Measurements from ENCODE around the gene CFAP100. TPM values are rescaled to one million over a fixed set of nuclear protein-coding genes. Genes with fewer than 3 reads are reported as not detected.
A peak's percentile ranks its signal among the peaks of the same experiment; 100 is the strongest.

The CFAP100 gene
- total RNA-seq, 3 donors from 2014 or later, result not detected

DNA sequence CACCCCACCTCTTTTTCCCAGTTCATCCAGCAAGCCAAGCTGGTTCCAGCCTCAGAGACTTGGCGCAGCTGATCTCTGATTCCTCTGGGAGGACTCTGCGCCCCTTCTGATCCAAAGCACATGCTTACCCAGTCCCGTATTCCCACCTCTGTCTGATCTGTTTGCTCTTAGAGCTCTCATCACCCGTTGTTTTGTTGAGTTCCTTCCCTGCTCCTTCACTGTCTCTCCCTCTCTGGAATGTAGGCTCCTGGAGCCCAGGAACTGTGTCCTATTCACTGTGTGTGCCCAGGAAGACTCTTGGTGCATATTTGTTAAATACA lies 82.3 kb downstream of the CFAP100 start:
- Mint-ChIP-seq H3K36me3 (ENCODE audit: insufficient read depth) (peaks cover 11% of the 10 kb centered on the region), H3K4me3 (peak overlapping the region; percentile 70), H3K27me3 (ENCODE audit: low read depth) (no peaks in the 10 kb centered on the region), H3K4me1 (ENCODE audit: low read depth) (peaks cover 33% of the 10 kb centered on the region), H3K9me3 (no peaks in the 10 kb centered on the region)
- DNase-seq, result no peak
- no peak for ATAC-seq

GRCh38 chr3:126478581-126479310 lies 84.0 kb downstream of the CFAP100 start:
- no peaks in the 10 kb centered on the region for H3K9me3 Mint-ChIP-seq
- ATAC-seq, result no peak

GRCh38 chr3:126479642-126480041 lies 84.9 kb downstream of the CFAP100 start:
- Mint-ChIP-seq H3K4me3 (no peak overlapping the region), H3K27me3 (ENCODE audit: low read depth) (no peaks in the 10 kb centered on the region), H3K4me1 (ENCODE audit: low read depth) (peaks cover 7% of the 10 kb centered on the region)

More at GRCh38 chr3:126478581-126479310, 84.0 kb downstream of the CFAP100 start:
- no peaks in the 10 kb centered on the region for H3K27me3 Mint-ChIP-seq (ENCODE audit: low read depth)
- no peak overlapping the region for H3K4me3 Mint-ChIP-seq
- peaks cover under 1% of the 10 kb centered on the region for H3K36me3 Mint-ChIP-seq (ENCODE audit: insufficient read depth)
- H3K4me1 Mint-ChIP-seq (ENCODE audit: low read depth), result peaks cover 16% of the 10 kb centered on the region
- DNase-seq, result no peak

GRCh38 chr3:126480206-126480605 lies 85.5 kb downstream of the CFAP100 start:
- DNase-seq (no peak), ATAC-seq (no peak)
- H3K4me1 Mint-ChIP-seq (ENCODE audit: low read depth), result peaks cover 5% of the 10 kb centered on the region
- no peak overlapping the region for H3K4me3 Mint-ChIP-seq
- no peaks in the 10 kb centered on the region for H3K36me3 Mint-ChIP-seq (ENCODE audit: insufficient read depth)
- H3K9me3 Mint-ChIP-seq, result no peaks in the 10 kb centered on the region
- no peaks in the 10 kb centered on the region for H3K27me3 Mint-ChIP-seq (ENCODE audit: low read depth)

More at GRCh38 chr3:126479642-126480041, 84.9 kb downstream of the CFAP100 start:
- no peaks in the 10 kb centered on the region for H3K36me3 Mint-ChIP-seq (ENCODE audit: insufficient read depth)
- no peaks in the 10 kb centered on the region for H3K9me3 Mint-ChIP-seq
- ATAC-seq (no peak), DNase-seq (no peak)

- Mint-ChIP-seq H3K4me3 (no peak overlapping the region), H3K4me1 (ENCODE audit: low read depth) (peaks cover 5% of the 10 kb centered on the region), H3K27me3 (ENCODE audit: low read depth) (no peaks in the 10 kb centered on the region), H3K36me3 (ENCODE audit: insufficient read depth) (no peaks in the 10 kb centered on the region), H3K9me3 (no peaks in the 10 kb centered on the region)
- ATAC-seq (no peak), DNase-seq (no peak)
These were observed 86.2 kb downstream of the CFAP100 start for GRCh38 chr3:126480861-126481260.

GRCh38 chr3:126481808-126482502 lies 87.2 kb downstream of the CFAP100 start:
- no peaks in the 10 kb centered on the region for H3K36me3 Mint-ChIP-seq (ENCODE audit: insufficient read depth)
- no peak overlapping the region for H3K4me3 Mint-ChIP-seq
- ATAC-seq (no peak), DNase-seq (no peak)
- H3K27me3 Mint-ChIP-seq (ENCODE audit: low read depth), result no peaks in the 10 kb centered on the region
- peaks cover 9% of the 10 kb centered on the region for H3K4me1 Mint-ChIP-seq (ENCODE audit: low read depth)
- H3K9me3 Mint-ChIP-seq, result no peaks in the 10 kb centered on the region

DNA sequence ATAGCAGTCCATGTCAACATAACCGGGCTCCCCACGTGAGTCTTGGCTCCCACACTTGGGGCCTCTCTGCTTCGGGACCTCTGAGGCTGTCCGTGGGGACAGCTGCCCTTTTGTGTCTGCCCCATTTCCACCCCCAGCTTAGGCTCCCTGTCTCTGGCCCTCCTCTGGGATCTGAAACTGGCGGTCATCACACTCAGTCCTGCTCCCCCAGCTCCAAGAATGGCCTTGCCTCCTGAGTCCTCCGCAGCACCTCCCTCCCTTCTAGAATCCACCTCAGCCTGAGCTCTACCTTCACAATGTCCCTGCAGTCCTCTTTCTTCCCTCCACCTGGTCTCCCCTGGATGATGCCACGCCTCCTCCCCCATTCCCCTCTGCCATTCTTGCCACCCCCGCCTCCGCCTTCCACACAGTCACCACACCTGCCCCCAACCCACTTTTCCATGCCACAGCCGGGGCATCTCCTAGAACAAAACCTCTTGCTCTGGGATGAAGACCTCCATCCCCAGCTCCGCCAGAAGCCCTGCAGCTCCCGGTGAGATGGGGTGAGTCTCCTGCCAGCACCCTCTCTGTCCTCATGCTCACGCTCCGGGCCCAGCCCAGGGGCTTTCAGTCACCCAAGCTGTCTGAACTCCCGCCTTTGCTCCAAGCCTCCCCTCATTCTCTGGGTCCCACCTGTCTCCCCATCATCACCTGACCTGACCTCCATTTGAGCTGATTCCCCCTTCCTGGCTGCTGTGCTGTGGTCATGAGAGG lies 88.0 kb downstream of the CFAP100 start:
- no peak overlapping the region for H3K4me3 Mint-ChIP-seq
- no peaks in the 10 kb centered on the region for H3K9me3 Mint-ChIP-seq
- no peaks in the 10 kb centered on the region for H3K36me3 Mint-ChIP-seq (ENCODE audit: insufficient read depth)
- H3K27me3 Mint-ChIP-seq (ENCODE audit: low read depth), result no peaks in the 10 kb centered on the region
- DNase-seq (no peak), ATAC-seq (no peak)
- peaks cover 11% of the 10 kb centered on the region for H3K4me1 Mint-ChIP-seq (ENCODE audit: low read depth)

GRCh38 chr3:126483321-126483761 lies 88.6 kb downstream of the CFAP100 start:
- peaks cover 11% of the 10 kb centered on the region for H3K4me1 Mint-ChIP-seq (ENCODE audit: low read depth)
- no peaks in the 10 kb centered on the region for H3K27me3 Mint-ChIP-seq (ENCODE audit: low read depth)
- no peaks in the 10 kb centered on the region for H3K9me3 Mint-ChIP-seq
- no peak overlapping the region for H3K4me3 Mint-ChIP-seq
- DNase-seq, result no peak
- H3K36me3 Mint-ChIP-seq (ENCODE audit: insufficient read depth), result no peaks in the 10 kb centered on the region
- ATAC-seq, result no peak

DNA sequence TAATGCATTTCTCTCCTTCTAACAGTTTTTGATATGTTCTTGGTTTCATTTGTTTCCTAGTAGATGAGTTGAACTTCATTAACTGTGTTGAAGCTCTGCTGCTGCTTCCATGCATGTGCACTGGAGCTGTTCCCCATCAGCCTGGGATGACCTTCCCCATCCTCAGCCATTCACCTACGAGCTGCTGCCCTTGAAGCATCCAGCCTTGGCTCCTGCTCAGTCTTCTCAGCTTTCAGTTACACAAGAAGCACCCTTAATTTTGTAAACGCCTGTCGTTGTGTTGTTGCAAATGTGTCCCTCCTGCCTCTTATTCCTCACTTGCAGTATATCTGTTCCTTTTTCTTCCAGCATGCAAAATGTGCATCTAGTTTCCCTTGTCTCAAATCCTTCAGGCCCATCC lies 89.4 kb downstream of the CFAP100 start:
- H3K36me3 Mint-ChIP-seq (ENCODE audit: insufficient read depth), result no peaks in the 10 kb centered on the region
- no peaks in the 10 kb centered on the region for H3K27me3 Mint-ChIP-seq (ENCODE audit: low read depth)
- no peak for ATAC-seq
- H3K4me1 Mint-ChIP-seq (ENCODE audit: low read depth), result peaks cover 11% of the 10 kb centered on the region
- DNase-seq, result no peak
- H3K4me3 Mint-ChIP-seq, result no peak overlapping the region
- no peaks in the 10 kb centered on the region for H3K9me3 Mint-ChIP-seq

GRCh38 chr3:126484662-126485061 lies 90.0 kb downstream of the CFAP100 start:
- H3K4me3 Mint-ChIP-seq, result no peak overlapping the region
- no peak for DNase-seq
- H3K36me3 Mint-ChIP-seq (ENCODE audit: insufficient read depth), result no peaks in the 10 kb centered on the region
- peaks cover 11% of the 10 kb centered on the region for H3K4me1 Mint-ChIP-seq (ENCODE audit: low read depth)
- H3K9me3 Mint-ChIP-seq, result no peaks in the 10 kb centered on the region
- ATAC-seq, result no peak
- H3K27me3 Mint-ChIP-seq (ENCODE audit: low read depth), result no peaks in the 10 kb centered on the region

GRCh38 chr3:126485176-126485897 lies 90.6 kb downstream of the CFAP100 start:
- Mint-ChIP-seq H3K4me1 (ENCODE audit: low read depth) (peaks cover 11% of the 10 kb centered on the region), H3K27me3 (ENCODE audit: low read depth) (no peaks in the 10 kb centered on the region), H3K4me3 (no peak overlapping the region), H3K9me3 (no peaks in the 10 kb centered on the region), H3K36me3 (ENCODE audit: insufficient read depth) (no peaks in the 10 kb centered on the region)
- ATAC-seq, result no peak
- DNase-seq, result no peak

DNA sequence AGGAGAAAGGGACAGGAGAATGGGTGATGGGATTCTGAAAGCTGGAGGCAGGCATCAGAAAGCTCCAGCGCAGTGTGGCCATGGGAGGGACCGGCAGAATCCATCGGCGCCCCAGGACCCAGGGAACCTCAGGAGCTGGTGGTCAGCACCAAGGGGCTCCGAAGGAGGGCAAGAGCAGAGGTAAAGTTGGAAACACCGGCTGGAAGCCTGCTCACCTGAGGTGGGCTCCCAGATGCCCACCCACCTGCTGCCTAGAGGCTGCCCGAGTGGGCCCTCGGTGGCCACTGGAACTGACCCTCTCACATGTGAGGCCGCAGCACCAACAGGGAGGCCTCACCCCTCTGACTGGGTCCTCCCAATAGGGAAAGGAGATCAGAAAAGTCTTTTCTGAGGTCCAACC lies 91.2 kb downstream of the CFAP100 start:
- no peak overlapping the region for H3K4me3 Mint-ChIP-seq
- ATAC-seq (no peak), DNase-seq (no peak)
- H3K36me3 Mint-ChIP-seq (ENCODE audit: insufficient read depth), result no peaks in the 10 kb centered on the region
- H3K4me1 Mint-ChIP-seq (ENCODE audit: low read depth), result peaks cover 11% of the 10 kb centered on the region
- H3K27me3 Mint-ChIP-seq (ENCODE audit: low read depth), result no peaks in the 10 kb centered on the region
- no peaks in the 10 kb centered on the region for H3K9me3 Mint-ChIP-seq

Data from activated T-cell treated with anti-CD3 and anti-CD28 coated beads, Interleukin-2, amount 50 U/mL, for 4 hours (primary cell).